Prostate gland (tissue), 2 donors: Measurements from ENCODE around the gene EXOC3L1. TPM values are rescaled to one million over a fixed set of nuclear protein-coding genes. Genes with fewer than 3 reads are reported as not detected.

Experiments
- DNase-seq: peaks from one replicate; pipeline ENCODE4 v3.0.0-alpha.2; 2019; ENCODE audit warnings: low spot score
- H3K27ac ChIP-seq, 2 donors: fragments of 200-600 bp; sonication (generic); 2 replicates each; pipeline ENCODE4 v1.5.1; 2017 to 2019
- H3K27me3 ChIP-seq: fragments of 200-600 bp; sonication (generic); replicated peaks from 2 replicates; pipeline ENCODE4 v1.5.1; 2019; ENCODE audit not compliant: insufficient read depth
- H3K36me3 ChIP-seq, 2 donors: fragments of 200-600 bp; sonication (generic); 1 replicate in 1 of 2; 2 replicates in 1 of 2; pipeline versions ENCODE4 v1.5.1 to v1.8.1; 2017 to 2019
- H3K4me1 ChIP-seq: fragments of 200-600 bp; sonication (generic); replicated peaks from 2 replicates; pipeline ENCODE4 v1.5.1; 2019
- H3K4me3 ChIP-seq, 2 donors: fragments of 200-600 bp; sonication (generic); 2 replicates each; pipeline ENCODE4 v1.5.1; 2017 to 2019
- H3K9me3 ChIP-seq: fragments of 200-600 bp; sonication (generic); 2 replicates; pipeline ENCODE4 v1.5.1; 2017
- POLR2A ChIP-seq: fragments of 450-650 bp; IDR thresholded peaks from one replicate; pipeline ENCODE4 v1.6.1; 2016; ENCODE audit warnings: antibody characterized with exemption, mild to moderate bottlenecking
- POLR2AphosphoS5 ChIP-seq: sonication (generic); formaldehyde crosslinking; IDR thresholded peaks from one replicate; pipeline ENCODE4 v1.6.1; 2017; ENCODE audit warnings: antibody characterized with exemption
- WGBS: methylation state at CpG from one replicate; pipeline ENCODE4 v1.1.5; 2018; 5-methylcytosine and 5-hydroxymethylcytosine counted together
- intact Hi-C: fragments of 100-400 bp; cut with DNase I; formaldehyde crosslinking; loops from one replicate; pipeline ENCODE4 v1.14.2; 2022
- total RNA-seq, 2 donors: library from RNA; depleted of rRNA; stranded (reverse); fragments of >200 nt; gene quantifications; one replicate each; pipeline ENCODE4 v1.1.0, GENCODE V29; 2016
- TF ChIP-seq, protein P1 (sequence below), 4 experiments: fragments of 200-600 bp in 2 of 4; fragments of 450-650 bp in 2 of 4; sonication (generic) in 2 of 4; IDR thresholded peaks; 1 replicate in 3 of 4; 2 replicates in 1 of 4; pipeline ENCODE4 v1.5.1; 2016 to 2019; ENCODE audit warnings: antibody characterized with exemption in 4 of 4, mild to moderate bottlenecking in 2 of 4, moderate library complexity in 2 of 4

The EXOC3L1 gene
- total RNA-seq, 2 donors from 2014 or later, result 1.1 to 8.2 TPM

DNA sequence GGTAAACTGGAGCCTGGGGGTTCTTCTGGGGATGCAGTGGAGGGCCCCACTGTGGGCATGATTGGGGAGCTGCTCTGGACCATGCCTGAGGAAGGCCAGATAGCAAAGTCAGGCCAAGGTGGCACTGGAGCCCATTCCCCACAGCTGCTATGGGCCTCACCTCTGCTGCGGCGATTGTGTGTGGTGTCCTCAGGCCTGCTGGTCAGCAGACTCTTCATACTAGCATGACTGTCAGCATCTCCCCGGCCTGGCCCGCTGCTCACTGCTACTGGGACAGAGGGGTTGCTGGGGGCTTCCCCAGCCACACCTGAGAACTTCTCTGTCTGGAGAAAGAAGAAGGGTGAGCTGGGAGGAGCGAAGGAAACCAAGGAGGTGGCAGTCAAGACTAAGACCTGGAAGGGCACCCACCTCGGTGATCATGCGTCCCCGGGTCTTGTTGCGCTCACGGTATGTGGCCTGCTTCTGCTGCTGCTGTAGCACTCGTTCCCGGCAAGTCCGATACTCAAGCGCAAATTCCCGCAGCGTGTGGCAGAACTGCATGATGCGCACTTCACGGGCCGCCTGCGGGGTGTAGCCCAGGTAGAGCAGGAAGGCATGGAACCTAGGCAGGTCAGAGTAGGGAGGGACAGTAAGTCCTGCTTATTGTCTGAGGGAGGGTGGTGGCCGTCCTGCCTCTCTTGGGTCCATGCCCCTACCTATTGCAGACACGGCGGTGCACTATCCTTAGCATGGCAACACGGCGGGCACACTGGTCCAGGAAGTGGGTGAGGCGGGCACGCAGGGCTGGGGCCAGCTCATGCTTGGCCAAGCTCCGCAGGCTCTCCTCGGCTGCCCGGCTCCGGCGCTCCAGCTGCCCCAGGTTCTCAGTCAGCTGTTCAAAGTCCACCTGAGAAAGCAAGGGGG is 40.2 kb upstream of the EXOC3L1 start:
- TF ChIP-seq, protein P1, sequence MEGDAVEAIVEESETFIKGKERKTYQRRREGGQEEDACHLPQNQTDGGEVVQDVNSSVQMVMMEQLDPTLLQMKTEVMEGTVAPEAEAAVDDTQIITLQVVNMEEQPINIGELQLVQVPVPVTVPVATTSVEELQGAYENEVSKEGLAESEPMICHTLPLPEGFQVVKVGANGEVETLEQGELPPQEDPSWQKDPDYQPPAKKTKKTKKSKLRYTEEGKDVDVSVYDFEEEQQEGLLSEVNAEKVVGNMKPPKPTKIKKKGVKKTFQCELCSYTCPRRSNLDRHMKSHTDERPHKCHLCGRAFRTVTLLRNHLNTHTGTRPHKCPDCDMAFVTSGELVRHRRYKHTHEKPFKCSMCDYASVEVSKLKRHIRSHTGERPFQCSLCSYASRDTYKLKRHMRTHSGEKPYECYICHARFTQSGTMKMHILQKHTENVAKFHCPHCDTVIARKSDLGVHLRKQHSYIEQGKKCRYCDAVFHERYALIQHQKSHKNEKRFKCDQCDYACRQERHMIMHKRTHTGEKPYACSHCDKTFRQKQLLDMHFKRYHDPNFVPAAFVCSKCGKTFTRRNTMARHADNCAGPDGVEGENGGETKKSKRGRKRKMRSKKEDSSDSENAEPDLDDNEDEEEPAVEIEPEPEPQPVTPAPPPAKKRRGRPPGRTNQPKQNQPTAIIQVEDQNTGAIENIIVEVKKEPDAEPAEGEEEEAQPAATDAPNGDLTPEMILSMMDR (IDR thresholded peaks at IDR 0.05), result no peak
- TF ChIP-seq POLR2A, result no peak
- TF ChIP-seq POLR2AphosphoS5, result no peak
- Histone ChIP-seq H3K36me3 (peaks cover 3 to 23% of the 10 kb centered on the region in 2 donors), H3K27me3 (no peaks in the 10 kb centered on the region), H3K4me3 (no peak overlapping the region), H3K4me1 (no peaks in the 10 kb centered on the region), H3K27ac (no peak overlapping the region), H3K9me3 (no peaks in the 10 kb centered on the region)
- intact Hi-C loops, result no loop called here
- DNase-seq, result no peak
- WGBS, result 88% methylated on average over 32 of the region's 32 CpGs

GRCh38 chr16:67228905-67229304 is 39.0 kb upstream of the EXOC3L1 start:
- 92% methylated on average over 9 of the region's 9 CpGs for WGBS

GRCh38 chr16:67228034-67228785 is 38.3 kb upstream of the EXOC3L1 start:
- Histone ChIP-seq H3K27me3 (no peaks in the 10 kb centered on the region), H3K36me3 (peaks cover 3 to 23% of the 10 kb centered on the region in 2 donors), H3K4me1 (no peaks in the 10 kb centered on the region), H3K27ac (no peak overlapping the region), H3K4me3 (peak overlapping the region in 1 of 2 donors; percentile 91), H3K9me3 (no peaks in the 10 kb centered on the region)
- WGBS, result 85% methylated on average over 9 of the region's 9 CpGs
- DNase-seq, result no peak
- intact Hi-C loops, result no loop called here
- TF ChIP-seq POLR2A (no peak), POLR2AphosphoS5 (no peak)
- TF ChIP-seq, protein P1 (IDR thresholded peaks at IDR 0.05), result no peak

More at GRCh38 chr16:67228905-67229304, 39.0 kb upstream of the EXOC3L1 start:
- TF ChIP-seq, protein P1 (IDR thresholded peaks at IDR 0.05), result no peak
- TF ChIP-seq POLR2A (no peak), POLR2AphosphoS5 (no peak)
- intact Hi-C loops, result no loop called here
- Histone ChIP-seq H3K27me3 (no peaks in the 10 kb centered on the region), H3K4me1 (no peaks in the 10 kb centered on the region), H3K27ac (no peak overlapping the region), H3K36me3 (peaks cover 3 to 23% of the 10 kb centered on the region in 2 donors), H3K4me3 (no peak overlapping the region), H3K9me3 (no peaks in the 10 kb centered on the region)
- no peak for DNase-seq

DNA sequence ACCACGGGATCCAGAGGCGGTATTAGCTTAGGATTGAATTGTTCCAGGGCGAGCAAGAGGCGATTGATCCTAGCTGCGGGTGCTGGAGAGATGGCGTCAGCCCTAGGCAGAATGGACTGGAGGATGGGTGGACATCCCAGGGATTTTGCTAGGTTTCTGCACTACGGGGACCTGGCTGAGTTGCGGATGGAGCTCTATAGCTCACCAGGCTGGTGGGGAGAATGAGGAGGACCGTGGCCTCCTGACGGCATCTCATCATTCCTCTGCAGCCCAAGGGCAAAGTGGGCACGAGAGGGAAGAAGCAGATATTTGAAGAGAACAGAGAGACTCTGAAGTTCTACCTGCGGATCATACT is 37.6 kb upstream of the EXOC3L1 start:
- Histone ChIP-seq H3K4me3 (peak overlapping the region; percentile 82 to 91), H3K4me1 (no peaks in the 10 kb centered on the region), H3K27me3 (no peaks in the 10 kb centered on the region), H3K36me3 (peaks cover 3 to 23% of the 10 kb centered on the region in 2 donors), H3K9me3 (no peaks in the 10 kb centered on the region), H3K27ac (peak overlapping the region; percentile 61 to 73)
- TF ChIP-seq POLR2A, result no peak
- TF ChIP-seq POLR2AphosphoS5, result no peak
- TF ChIP-seq, protein P1 (IDR thresholded peaks at IDR 0.05), result no peak
- 8% methylated on average over 12 of the region's 12 CpGs for WGBS
- no peak for DNase-seq
- intact Hi-C loops, result no loop called here
